ENCODE measurements around the gene POU3F2.

- TF ChIP-seq CTCF (IDR thresholded peaks at IDR 0.05) (no peak), POLR2A (IDR thresholded peaks at IDR 0.05) (no peak)
These were observed 40.0 kb upstream of the POU3F2 start for GRCh38 chr6:98794307-98794842.

Measured in Peyer's patch (tissue), 4 donors.